ENCODE results near the gene ELAVL3. TPM values are rescaled to one million over a fixed set of nuclear protein-coding genes. Genes with fewer than 3 reads are reported as not detected.

The ELAVL3 gene
- total and polyA plus RNA-seq, 4 donors, result 0.13 to 0.56 TPM; not detected in 2

DNA sequence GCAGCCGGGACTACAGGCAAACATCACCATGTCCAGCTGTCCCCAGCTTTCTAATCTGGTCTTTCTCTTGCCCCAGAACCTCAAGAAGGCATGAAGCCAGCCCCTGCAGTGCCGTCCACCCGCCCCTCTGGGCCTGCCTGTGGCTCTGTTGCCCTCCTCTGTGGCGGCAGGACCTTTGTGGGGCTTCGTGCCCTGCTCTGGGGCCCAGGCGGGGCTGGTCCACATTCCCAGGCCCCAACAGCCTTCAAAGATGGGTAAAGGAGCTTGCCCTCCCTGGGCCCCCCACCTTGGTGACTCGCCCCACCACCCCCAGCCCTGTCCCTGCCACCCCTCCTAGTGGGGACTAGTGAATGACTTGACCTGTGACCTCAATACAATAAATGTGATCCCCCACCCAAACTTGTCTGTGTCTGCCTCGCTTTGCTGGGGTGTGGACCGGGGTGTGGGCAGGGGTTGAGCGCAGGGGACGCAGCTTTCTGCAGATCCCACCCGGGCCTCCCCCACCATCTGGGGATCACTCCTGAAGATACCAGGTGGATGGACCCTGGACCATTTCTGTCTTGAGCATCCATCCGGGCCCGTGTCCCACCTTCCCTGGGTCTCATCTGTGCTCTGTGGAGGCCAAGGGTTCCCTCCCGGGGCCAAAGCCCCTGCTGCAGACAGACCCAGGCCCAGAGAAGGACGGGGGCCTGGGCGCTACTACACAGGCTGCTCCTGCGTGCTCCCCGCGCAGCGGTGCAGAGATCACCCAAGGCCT, 30.1 kb downstream of the ELAVL3 start:
- ATAC-seq (ENCODE audit: low FRiP score), result no peak

GRCh38 chr19:11448923-11449554, 31.8 kb downstream of the ELAVL3 start:
- no peak overlapping the region for H3K27ac ChIP-seq (ENCODE audit: low read depth in 1 of 2, low read length in 2 of 2)
- no peak overlapping the region for H3K4me3 ChIP-seq (ENCODE audit: low read length in 2 of 2)
- no peaks in the 10 kb centered on the region for H3K4me1 ChIP-seq (ENCODE audit: control insufficient read depth in 1 of 2, insufficient read depth in 2 of 2, low read length in 2 of 2)
- no peak for DNase-seq
- intact Hi-C loops (cut with DNase I), result loop anchor here in 1 of 2 donors (10.0 kb wide), 1 partner anchor 314 kb away; no protein-coding TSS in a partner anchor
- H3K27me3 ChIP-seq (ENCODE audit: control insufficient read depth in 1 of 2, insufficient read depth in 2 of 2, low read length in 1 of 2), result no peaks in the 10 kb centered on the region
- ATAC-seq (ENCODE audit: low FRiP score), result no peak
- peaks cover 0 to 2% of the 10 kb centered on the region in 2 donors for H3K36me3 ChIP-seq (ENCODE audit: control insufficient read depth in 1 of 2, insufficient read depth in 2 of 2, low read length in 1 of 2)
- H3K9me3 ChIP-seq (ENCODE audit: control insufficient read depth, low read length), result no peaks in the 10 kb centered on the region
- 90 to 93% methylated on average over 31 of the region's 31 CpGs for WGBS, 2 donors

More for the DNA sequence above, 30.1 kb downstream of the ELAVL3 start:
- H3K36me3 ChIP-seq (ENCODE audit: control insufficient read depth in 1 of 2, insufficient read depth in 2 of 2, low read length in 1 of 2), result peaks cover 0 to 2% of the 10 kb centered on the region in 2 donors
- no peaks in the 10 kb centered on the region for H3K27me3 ChIP-seq (ENCODE audit: control insufficient read depth in 1 of 2, insufficient read depth in 2 of 2, low read length in 1 of 2)
- no peaks in the 10 kb centered on the region for H3K9me3 ChIP-seq (ENCODE audit: control insufficient read depth, low read length)
- WGBS, 2 donors, result 83 to 88% methylated on average over 21 of the region's 21 CpGs
- intact Hi-C loops (cut with DNase I), result no loop called here
- no peak overlapping the region for H3K27ac ChIP-seq (ENCODE audit: low read depth in 1 of 2, low read length in 2 of 2)
- H3K4me1 ChIP-seq (ENCODE audit: control insufficient read depth in 1 of 2, insufficient read depth in 2 of 2, low read length in 2 of 2), result no peaks in the 10 kb centered on the region
- DNase-seq, result no peak
- no peak overlapping the region for H3K4me3 ChIP-seq (ENCODE audit: low read length in 2 of 2)

GRCh38 chr19:11448410-11448809, 32.4 kb downstream of the ELAVL3 start:
- Histone ChIP-seq H3K4me3 (ENCODE audit: low read length in 2 of 2) (no peak overlapping the region), H3K27me3 (ENCODE audit: control insufficient read depth in 1 of 2, insufficient read depth in 2 of 2, low read length in 1 of 2) (no peaks in the 10 kb centered on the region), H3K36me3 (ENCODE audit: control insufficient read depth in 1 of 2, insufficient read depth in 2 of 2, low read length in 1 of 2) (peaks cover 0 to 2% of the 10 kb centered on the region in 2 donors), H3K4me1 (ENCODE audit: control insufficient read depth in 1 of 2, insufficient read depth in 2 of 2, low read length in 2 of 2) (no peaks in the 10 kb centered on the region), H3K9me3 (ENCODE audit: control insufficient read depth, low read length) (no peaks in the 10 kb centered on the region), H3K27ac (ENCODE audit: low read depth in 1 of 2, low read length in 2 of 2) (no peak overlapping the region)
- ATAC-seq (ENCODE audit: low FRiP score) (no peak), DNase-seq (no peak)
- intact Hi-C loops (cut with DNase I), result loop anchor here in 1 of 2 donors (10.0 kb wide), 1 partner anchor 314 kb away; no protein-coding TSS in a partner anchor
- WGBS, 2 donors, result 87 to 88% methylated on average over 13 of the region's 13 CpGs

- Histone ChIP-seq H3K27ac (ENCODE audit: low read depth in 1 of 2, low read length in 2 of 2) (no peak overlapping the region), H3K27me3 (ENCODE audit: control insufficient read depth in 1 of 2, insufficient read depth in 2 of 2, low read length in 1 of 2) (no peaks in the 10 kb centered on the region), H3K4me3 (ENCODE audit: low read length in 2 of 2) (no peak overlapping the region), H3K9me3 (ENCODE audit: control insufficient read depth, low read length) (no peaks in the 10 kb centered on the region), H3K4me1 (ENCODE audit: control insufficient read depth in 1 of 2, insufficient read depth in 2 of 2, low read length in 2 of 2) (no peaks in the 10 kb centered on the region), H3K36me3 (ENCODE audit: control insufficient read depth in 1 of 2, insufficient read depth in 2 of 2, low read length in 1 of 2) (peaks cover 0 to 2% of the 10 kb centered on the region in 2 donors)
- DNase-seq (no peak), ATAC-seq (ENCODE audit: low FRiP score) (no peak)
- 83 to 89% methylated on average over 33 to 35 of the region's 35 CpGs for WGBS, 2 donors
- intact Hi-C loops (cut with DNase I), result loop anchor here (2.0 to 10.0 kb wide), 2 partner anchors 205 to 313 kb away; no protein-coding TSS in a partner anchor
Measured at GRCh38 chr19:11447347-11448262, 33.2 kb downstream of the ELAVL3 start.

DNA sequence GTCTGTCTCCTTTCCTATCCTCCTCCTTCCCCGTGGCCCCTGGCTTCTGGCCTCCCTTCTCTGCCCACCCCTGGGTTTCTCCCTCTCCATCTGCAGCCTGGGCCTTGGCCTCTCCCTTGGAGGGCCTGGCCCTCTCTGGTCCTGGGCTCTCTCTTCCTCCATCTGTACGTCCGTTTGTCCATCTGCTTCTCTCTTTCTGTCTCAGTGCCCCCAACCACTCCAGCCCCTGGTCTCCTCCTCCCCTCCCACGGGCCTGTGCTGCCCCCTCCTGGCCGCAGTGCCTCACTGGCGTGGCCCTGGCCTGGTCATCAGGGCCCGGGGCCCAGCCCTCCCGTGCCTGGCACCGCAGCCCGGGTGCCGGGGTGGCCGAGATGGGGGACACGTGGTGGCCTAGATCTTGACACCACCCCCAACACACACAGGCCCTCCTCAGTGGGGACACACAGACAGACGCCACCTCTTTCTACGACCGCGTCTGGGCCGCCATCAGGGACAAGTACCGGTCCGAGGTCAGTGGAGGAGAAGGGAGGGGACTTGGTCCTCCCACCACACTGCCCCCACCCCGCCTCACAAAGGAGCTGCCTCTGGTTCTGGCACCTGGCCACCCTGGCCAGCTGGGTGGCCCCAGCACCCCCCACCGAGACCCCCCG, 34.1 kb downstream of the ELAVL3 start:
- no peaks in the 10 kb centered on the region for H3K9me3 ChIP-seq (ENCODE audit: control insufficient read depth, low read length)
- no peaks in the 10 kb centered on the region for H3K27me3 ChIP-seq (ENCODE audit: control insufficient read depth in 1 of 2, insufficient read depth in 2 of 2, low read length in 1 of 2)
- peaks cover 2 to 3% of the 10 kb centered on the region in 2 donors for H3K36me3 ChIP-seq (ENCODE audit: control insufficient read depth in 1 of 2, insufficient read depth in 2 of 2, low read length in 1 of 2)
- DNase-seq, result peak; percentile 70 to 91
- H3K27ac ChIP-seq (ENCODE audit: low read depth in 1 of 2, low read length in 2 of 2), result no peak overlapping the region
- 57% methylated on average over 23 of the region's 23 CpGs for WGBS, 2 donors
- H3K4me1 ChIP-seq (ENCODE audit: control insufficient read depth in 1 of 2, insufficient read depth in 2 of 2, low read length in 2 of 2), result no peaks in the 10 kb centered on the region
- H3K4me3 ChIP-seq (ENCODE audit: low read length in 2 of 2), result no peak overlapping the region
- intact Hi-C loops (cut with DNase I), result loop anchor here (2.0 to 10.0 kb wide), 2 partner anchors 204 to 312 kb away; no protein-coding TSS in a partner anchor
- peak; percentile 72 for ATAC-seq (ENCODE audit: low FRiP score)

DNA sequence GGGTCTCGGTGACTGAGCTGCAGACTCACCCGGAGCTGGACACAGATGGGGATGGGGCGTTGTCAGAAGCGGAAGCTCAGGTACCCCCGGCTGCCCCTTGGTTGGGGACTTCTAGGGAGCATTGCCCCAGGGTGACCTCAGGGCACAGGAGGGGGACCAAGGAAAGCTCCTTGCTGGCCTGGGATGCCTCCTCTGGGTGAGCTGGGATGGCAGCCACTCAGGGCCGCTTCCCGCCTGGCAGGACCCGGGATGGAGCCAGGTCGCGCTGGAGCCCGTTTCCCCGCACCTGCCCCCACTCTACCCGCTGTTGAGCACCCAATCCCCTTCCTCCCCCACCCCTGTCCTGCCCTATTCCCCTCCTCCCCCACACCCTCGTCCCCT, 34.6 kb downstream of the ELAVL3 start:
- 80 to 87% methylated on average over 13 to 14 of the region's 14 CpGs for WGBS, 2 donors
- Histone ChIP-seq H3K4me1 (ENCODE audit: control insufficient read depth in 1 of 2, insufficient read depth in 2 of 2, low read length in 2 of 2) (no peaks in the 10 kb centered on the region), H3K4me3 (ENCODE audit: low read length in 2 of 2) (no peak overlapping the region), H3K36me3 (ENCODE audit: control insufficient read depth in 1 of 2, insufficient read depth in 2 of 2, low read length in 1 of 2) (peaks cover 4 to 5% of the 10 kb centered on the region in 2 donors), H3K27ac (ENCODE audit: low read depth in 1 of 2, low read length in 2 of 2) (no peak overlapping the region), H3K9me3 (ENCODE audit: control insufficient read depth, low read length) (no peaks in the 10 kb centered on the region), H3K27me3 (ENCODE audit: control insufficient read depth in 1 of 2, insufficient read depth in 2 of 2, low read length in 1 of 2) (no peaks in the 10 kb centered on the region)
- ATAC-seq (ENCODE audit: low FRiP score) (no peak), DNase-seq (no peak)
- intact Hi-C loops (cut with DNase I), result loop anchor here (2.0 to 10.0 kb wide), 2 partner anchors 203 to 311 kb away; no protein-coding TSS in a partner anchor

DNA sequence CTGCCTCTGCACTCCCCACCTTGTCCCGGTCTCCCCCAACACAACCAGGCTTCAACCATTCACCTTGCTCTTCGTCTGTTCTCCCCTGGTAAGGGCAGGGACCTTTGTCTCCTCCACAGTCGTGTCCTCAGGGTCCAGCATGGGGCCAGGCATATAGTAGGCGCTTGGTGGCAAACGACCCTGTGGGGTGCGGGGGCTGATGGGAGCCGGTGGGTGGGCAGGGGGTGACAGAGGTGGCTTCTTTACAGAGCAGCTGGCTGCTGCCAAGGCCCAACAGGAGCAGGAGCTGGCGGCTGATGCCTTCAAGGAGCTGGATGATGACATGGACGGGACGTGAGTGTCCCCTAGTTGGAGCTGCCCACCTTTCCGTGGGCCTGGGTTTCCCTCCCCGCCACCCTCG, 35.7 kb downstream of the ELAVL3 start:
- no peak overlapping the region for H3K27ac ChIP-seq (ENCODE audit: low read depth in 1 of 2, low read length in 2 of 2)
- ATAC-seq (ENCODE audit: low FRiP score) (no peak), DNase-seq (no peak)
- peaks cover 4 to 8% of the 10 kb centered on the region in 2 donors for H3K36me3 ChIP-seq (ENCODE audit: control insufficient read depth in 1 of 2, insufficient read depth in 2 of 2, low read length in 1 of 2)
- 86 to 88% methylated on average over 13 of the region's 13 CpGs for WGBS, 2 donors
- no peaks in the 10 kb centered on the region for H3K4me1 ChIP-seq (ENCODE audit: control insufficient read depth in 1 of 2, insufficient read depth in 2 of 2, low read length in 2 of 2)
- no peaks in the 10 kb centered on the region for H3K9me3 ChIP-seq (ENCODE audit: control insufficient read depth, low read length)
- no peaks in the 10 kb centered on the region for H3K27me3 ChIP-seq (ENCODE audit: control insufficient read depth in 1 of 2, insufficient read depth in 2 of 2, low read length in 1 of 2)
- no peak overlapping the region for H3K4me3 ChIP-seq (ENCODE audit: low read length in 2 of 2)
- intact Hi-C loops (cut with DNase I), result loop anchor here in 1 of 2 donors (10.0 kb wide), 1 partner anchor 310 kb away; no protein-coding TSS in a partner anchor

GRCh38 chr19:11444059-11444458, 36.8 kb downstream of the ELAVL3 start:
- Histone ChIP-seq H3K9me3 (ENCODE audit: control insufficient read depth, low read length) (no peaks in the 10 kb centered on the region), H3K4me1 (ENCODE audit: control insufficient read depth in 1 of 2, insufficient read depth in 2 of 2, low read length in 2 of 2) (no peaks in the 10 kb centered on the region), H3K4me3 (ENCODE audit: low read length in 2 of 2) (no peak overlapping the region), H3K27ac (ENCODE audit: low read depth in 1 of 2, low read length in 2 of 2) (no peak overlapping the region), H3K36me3 (ENCODE audit: control insufficient read depth in 1 of 2, insufficient read depth in 2 of 2, low read length in 1 of 2) (peaks cover 4 to 8% of the 10 kb centered on the region in 2 donors), H3K27me3 (ENCODE audit: control insufficient read depth in 1 of 2, insufficient read depth in 2 of 2, low read length in 1 of 2) (no peaks in the 10 kb centered on the region)
- ATAC-seq (ENCODE audit: low FRiP score) (no peak), DNase-seq (no peak)
- intact Hi-C loops (cut with DNase I), result loop anchor here in 1 of 2 donors (10.0 kb wide), 1 partner anchor 309 kb away; no protein-coding TSS in a partner anchor
- WGBS, 2 donors, result 71 to 77% methylated on average over 5 of the region's 5 CpGs

Measured in aorta (tissue), 5 donors.